SKM-1 (cell line): ENCODE results near the gene ABHD10.

Experiments used
- DNase-seq: peaks from one replicate; lab custom pipeline; 2025; ENCODE audit not compliant: unreplicated experiment; lab: John Stamatoyannopoulos, UW

The ABHD10 gene

GRCh38 chr3:111963424-111963823, 15.4 kb upstream of the ABHD10 start:
- no peak for DNase-seq

GRCh38 chr3:111965484-111965883, 13.3 kb upstream of the ABHD10 start:
- no peak for DNase-seq

- DNase-seq: no peak
Measured at GRCh38 chr3:111967068-111967467, 11.8 kb upstream of the ABHD10 start.

- peak; percentile 47 for DNase-seq
Measured at GRCh38 chr3:111967651-111968274, 11.1 kb upstream of the ABHD10 start.

- DNase-seq: no peak
Measured at GRCh38 chr3:111968319-111969054, 10.3 kb upstream of the ABHD10 start.

GRCh38 chr3:111970376-111970775, 8.4 kb upstream of the ABHD10 start:
- no peak for DNase-seq

GRCh38 chr3:111971533-111972130, 7.2 kb upstream of the ABHD10 start:
- DNase-seq: no peak

GRCh38 chr3:111972891-111973290, 5.9 kb upstream of the ABHD10 start:
- DNase-seq: no peak

GRCh38 chr3:111975131-111975530, 3.7 kb upstream of the ABHD10 start:
- DNase-seq: no peak

- no peak for DNase-seq
Measured at GRCh38 chr3:111976254-111976653, 2.6 kb upstream of the ABHD10 start.

- peak; percentile 32 for DNase-seq
Measured at GRCh38 chr3:111979434-111980038, 710 bp downstream of the ABHD10 start.

GRCh38 chr3:111980716-111981456, 2.1 kb downstream of the ABHD10 start:
- no peak for DNase-seq

- DNase-seq: no peak
Measured at GRCh38 chr3:111981457-111981763, 2.6 kb downstream of the ABHD10 start.

- no peak for DNase-seq
Measured at GRCh38 chr3:111984636-111985298, 5.9 kb downstream of the ABHD10 start.

GRCh38 chr3:111986800-111987199, 8.0 kb downstream of the ABHD10 start:
- no peak for DNase-seq

- peak; percentile 40 for DNase-seq
Measured at GRCh38 chr3:111989061-111989678, 10.3 kb downstream of the ABHD10 start.

- no peak for DNase-seq
Measured at GRCh38 chr3:111993038-111993437, 14.2 kb downstream of the ABHD10 start.

GRCh38 chr3:111998636-111999483, 20.0 kb downstream of the ABHD10 start, which contains the start of gene TAGLN3:
Gene TAGLN3, plus strand, starts transcription at chr3:111998922. Its CDS starts 501 bp downstream, at chr3:111999423.
- DNase-seq: no peak
